Lower leg skin (tissue), 3 donors: ENCODE measurements around the gene KDM2B.

ENCODE experiments used
- POLR2A ChIP-seq, 2 donors: fragments of 450-650 bp; IDR thresholded peaks; one replicate each; pipeline ENCODE4 v1.6.1; 2016 to 2017; ENCODE audit warnings: antibody characterized with exemption in 2 of 2, mild to moderate bottlenecking in 1 of 2, moderate library complexity in 1 of 2
- TF ChIP-seq, protein P1 (sequence below), 3 donors: fragments of 450-650 bp; IDR thresholded peaks; one replicate each; pipeline ENCODE4 v1.5.1; 2016; ENCODE audit warnings: antibody characterized with exemption in 3 of 3, mild to moderate bottlenecking in 3 of 3, moderate library complexity in 2 of 3

DNA sequence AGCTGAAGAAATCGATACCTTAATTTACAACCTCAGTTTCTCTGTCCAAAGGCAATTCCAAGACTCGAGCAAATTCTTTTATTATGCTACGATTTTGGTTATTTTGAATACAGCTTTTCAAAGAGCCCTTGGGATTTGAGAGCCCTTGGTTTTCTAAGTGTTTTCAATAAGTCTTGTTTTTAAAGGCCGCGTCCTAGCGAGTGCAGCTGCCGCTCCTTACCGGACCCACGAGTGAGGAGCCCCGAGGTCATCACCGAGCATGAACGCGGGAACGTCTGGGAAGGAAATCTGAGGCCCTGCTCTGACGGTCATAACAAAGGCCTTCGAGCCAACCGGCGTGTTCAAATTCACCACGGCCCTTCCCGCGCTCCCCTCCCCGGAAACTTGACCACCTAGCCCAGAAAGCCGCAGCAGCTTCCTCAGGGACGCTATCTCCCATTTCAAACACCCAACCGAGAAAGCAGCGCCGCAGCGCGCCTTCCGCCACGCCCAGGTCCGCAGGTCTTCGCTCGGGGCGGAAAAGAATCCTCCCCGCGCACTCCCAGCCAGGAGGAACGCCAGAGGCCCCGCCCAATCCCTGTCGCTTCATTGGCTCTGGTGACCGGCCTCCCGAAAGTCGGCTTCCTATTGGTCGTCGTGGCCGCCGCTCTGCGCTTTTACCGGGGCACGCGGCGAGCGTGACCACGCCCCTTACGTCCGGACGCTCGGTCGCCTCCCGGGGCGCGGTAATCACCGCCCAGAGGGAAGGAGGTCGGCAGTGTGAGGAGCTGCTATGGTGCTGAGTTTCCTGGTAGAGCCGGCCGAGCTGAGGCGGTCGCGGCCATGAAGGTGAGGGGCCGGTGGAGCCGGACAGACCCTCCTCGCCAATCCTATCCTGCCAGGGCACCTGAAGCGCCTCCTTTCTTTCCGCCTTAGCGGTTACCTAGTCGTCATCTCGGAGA is 181.2 kb downstream of the KDM2B start, which contains the start of gene RNF34:
- TF ChIP-seq POLR2A (IDR thresholded peaks at IDR 0.05), result peak in 1 of 2 donors; percentile 24
- TF ChIP-seq, protein P1, sequence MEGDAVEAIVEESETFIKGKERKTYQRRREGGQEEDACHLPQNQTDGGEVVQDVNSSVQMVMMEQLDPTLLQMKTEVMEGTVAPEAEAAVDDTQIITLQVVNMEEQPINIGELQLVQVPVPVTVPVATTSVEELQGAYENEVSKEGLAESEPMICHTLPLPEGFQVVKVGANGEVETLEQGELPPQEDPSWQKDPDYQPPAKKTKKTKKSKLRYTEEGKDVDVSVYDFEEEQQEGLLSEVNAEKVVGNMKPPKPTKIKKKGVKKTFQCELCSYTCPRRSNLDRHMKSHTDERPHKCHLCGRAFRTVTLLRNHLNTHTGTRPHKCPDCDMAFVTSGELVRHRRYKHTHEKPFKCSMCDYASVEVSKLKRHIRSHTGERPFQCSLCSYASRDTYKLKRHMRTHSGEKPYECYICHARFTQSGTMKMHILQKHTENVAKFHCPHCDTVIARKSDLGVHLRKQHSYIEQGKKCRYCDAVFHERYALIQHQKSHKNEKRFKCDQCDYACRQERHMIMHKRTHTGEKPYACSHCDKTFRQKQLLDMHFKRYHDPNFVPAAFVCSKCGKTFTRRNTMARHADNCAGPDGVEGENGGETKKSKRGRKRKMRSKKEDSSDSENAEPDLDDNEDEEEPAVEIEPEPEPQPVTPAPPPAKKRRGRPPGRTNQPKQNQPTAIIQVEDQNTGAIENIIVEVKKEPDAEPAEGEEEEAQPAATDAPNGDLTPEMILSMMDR (IDR thresholded peaks at IDR 0.05), result no peak
